Measurements from ENCODE around the gene ARID1B. TPM values are rescaled to one million over a fixed set of nuclear protein-coding genes. Genes with fewer than 3 reads are reported as not detected.

ARID1B gene
- total and polyA plus RNA-seq, 2 experiments from 2014 or later = 41.9 to 72.7 TPM

- no peaks in the 10 kb centered on the region for H3K9me3 ChIP-seq (ENCODE audit: low read depth)
- peaks cover 42% of the 10 kb centered on the region for H3K36me3 ChIP-seq
- H3K27ac ChIP-seq = no peak overlapping the region
- H3K4me1 ChIP-seq (ENCODE audit: low read depth) = no peaks in the 10 kb centered on the region
- H3K27me3 ChIP-seq = no peaks in the 10 kb centered on the region
- DNase-seq (ENCODE audit: low read depth in 1 of 2, low spot score in 1 of 2) = no peak
- no peak for TF ChIP-seq CTCF (IDR thresholded peaks at IDR 0.05; ENCODE audit: low read depth, low read length)
- no peak overlapping the region for H3K4me3 ChIP-seq
Measured at GRCh38 chr6:157206359-157206815, 429.2 kb downstream of the ARID1B start.

- Histone ChIP-seq H3K9me3 (ENCODE audit: low read depth) (no peaks in the 10 kb centered on the region), H3K36me3 (peaks cover 33% of the 10 kb centered on the region), H3K27me3 (no peaks in the 10 kb centered on the region), H3K27ac (no peak overlapping the region), H3K4me1 (ENCODE audit: low read depth) (no peaks in the 10 kb centered on the region), H3K4me3 (no peak overlapping the region)
- DNase-seq (ENCODE audit: low read depth in 1 of 2, low spot score in 1 of 2) = no peak
- TF ChIP-seq CTCF (IDR thresholded peaks at IDR 0.05; ENCODE audit: low read depth, low read length) = no peak
Measured at GRCh38 chr6:157207521-157208076, 430.4 kb downstream of the ARID1B start.

GRCh38 chr6:157209865-157210530 is 432.8 kb downstream of the ARID1B start:
- no peaks in the 10 kb centered on the region for H3K9me3 ChIP-seq (ENCODE audit: low read depth)
- H3K4me3 ChIP-seq = no peak overlapping the region
- no peak overlapping the region for H3K27ac ChIP-seq
- TF ChIP-seq CTCF (IDR thresholded peaks at IDR 0.05; ENCODE audit: low read depth, low read length) = no peak
- H3K27me3 ChIP-seq = no peaks in the 10 kb centered on the region
- peaks cover 15% of the 10 kb centered on the region for H3K36me3 ChIP-seq
- no peak for DNase-seq (ENCODE audit: low read depth in 1 of 2, low spot score in 1 of 2)
- H3K4me1 ChIP-seq (ENCODE audit: low read depth) = no peaks in the 10 kb centered on the region

GRCh38 chr6:157210954-157211353 is 433.8 kb downstream of the ARID1B start:
- no peak for DNase-seq (ENCODE audit: low read depth in 1 of 2, low spot score in 1 of 2)
- H3K27me3 ChIP-seq = no peaks in the 10 kb centered on the region
- H3K9me3 ChIP-seq (ENCODE audit: low read depth) = no peaks in the 10 kb centered on the region
- no peak for TF ChIP-seq CTCF (IDR thresholded peaks at IDR 0.05; ENCODE audit: low read depth, low read length)
- no peak overlapping the region for H3K27ac ChIP-seq
- no peaks in the 10 kb centered on the region for H3K4me1 ChIP-seq (ENCODE audit: low read depth)
- H3K4me3 ChIP-seq = no peak overlapping the region
- peaks cover 12% of the 10 kb centered on the region for H3K36me3 ChIP-seq

GRCh38 chr6:157211603-157212455 is 434.7 kb downstream of the ARID1B start:
- Histone ChIP-seq H3K9me3 (ENCODE audit: low read depth) (no peaks in the 10 kb centered on the region), H3K36me3 (peaks cover 8% of the 10 kb centered on the region), H3K4me3 (no peak overlapping the region), H3K27ac (no peak overlapping the region), H3K27me3 (no peaks in the 10 kb centered on the region), H3K4me1 (ENCODE audit: low read depth) (no peaks in the 10 kb centered on the region)
- DNase-seq (ENCODE audit: low read depth in 1 of 2, low spot score in 1 of 2) = no peak
- TF ChIP-seq CTCF (IDR thresholded peaks at IDR 0.05; ENCODE audit: low read depth, low read length) = no peak
